Measurements from ENCODE around the gene KDM4D. TPM values are rescaled to one million over a fixed set of nuclear protein-coding genes. Genes with fewer than 3 reads are reported as not detected.

KDM4D gene
- total and polyA plus RNA-seq, 2 experiments from 2014 or later = 0.65 to 0.94 TPM

DNA sequence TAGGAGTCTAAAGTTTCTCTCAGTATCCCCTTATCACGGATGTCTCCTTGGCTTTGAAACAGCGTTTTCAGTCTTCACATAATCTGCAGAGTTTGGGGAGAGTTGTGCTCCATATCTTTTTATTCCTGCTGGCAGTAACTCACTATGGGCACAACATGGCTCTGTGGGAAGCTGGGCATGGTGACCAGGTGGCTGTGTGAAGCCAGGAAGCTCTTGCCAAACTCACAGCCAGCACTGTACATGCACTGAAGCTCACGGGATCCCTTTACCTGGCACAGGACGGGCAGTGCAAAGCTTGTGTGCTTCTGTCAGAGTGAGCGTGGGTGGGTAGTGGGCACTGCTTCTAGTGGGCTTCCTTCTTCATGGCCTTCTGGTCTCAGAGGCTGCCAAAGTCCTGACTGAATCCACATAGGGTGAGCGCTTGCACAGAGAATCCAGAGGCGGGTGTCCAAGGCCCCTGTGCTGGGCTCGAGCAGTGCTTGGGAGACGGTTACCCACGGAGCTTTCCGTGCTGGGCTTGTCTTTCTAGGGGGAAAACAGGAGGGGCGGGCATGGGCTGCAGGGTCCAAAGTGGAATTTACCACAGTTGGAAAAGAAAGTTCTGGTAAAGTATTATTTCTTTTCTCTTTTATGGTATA is 40.8 kb downstream of the KDM4D start (continued):
- TF ChIP-seq ETS1 (IDR thresholded peaks at IDR 0.05) (no peak), CTCF (conservative IDR thresholded peaks at IDR 0.05; ENCODE audit: low read depth in 2 of 2) (no peak), EZH2phosphoT487 (IDR thresholded peaks at IDR 0.05; ENCODE audit: unreplicated experiment) (no peak), POLR2AphosphoS5 (IDR thresholded peaks at IDR 0.05; ENCODE audit: low read depth) (no peak), ZNF114 (CRISPR knock-in tag; IDR thresholded peaks at IDR 0.05) (no peak)
- TF ChIP-seq, protein P1, sequence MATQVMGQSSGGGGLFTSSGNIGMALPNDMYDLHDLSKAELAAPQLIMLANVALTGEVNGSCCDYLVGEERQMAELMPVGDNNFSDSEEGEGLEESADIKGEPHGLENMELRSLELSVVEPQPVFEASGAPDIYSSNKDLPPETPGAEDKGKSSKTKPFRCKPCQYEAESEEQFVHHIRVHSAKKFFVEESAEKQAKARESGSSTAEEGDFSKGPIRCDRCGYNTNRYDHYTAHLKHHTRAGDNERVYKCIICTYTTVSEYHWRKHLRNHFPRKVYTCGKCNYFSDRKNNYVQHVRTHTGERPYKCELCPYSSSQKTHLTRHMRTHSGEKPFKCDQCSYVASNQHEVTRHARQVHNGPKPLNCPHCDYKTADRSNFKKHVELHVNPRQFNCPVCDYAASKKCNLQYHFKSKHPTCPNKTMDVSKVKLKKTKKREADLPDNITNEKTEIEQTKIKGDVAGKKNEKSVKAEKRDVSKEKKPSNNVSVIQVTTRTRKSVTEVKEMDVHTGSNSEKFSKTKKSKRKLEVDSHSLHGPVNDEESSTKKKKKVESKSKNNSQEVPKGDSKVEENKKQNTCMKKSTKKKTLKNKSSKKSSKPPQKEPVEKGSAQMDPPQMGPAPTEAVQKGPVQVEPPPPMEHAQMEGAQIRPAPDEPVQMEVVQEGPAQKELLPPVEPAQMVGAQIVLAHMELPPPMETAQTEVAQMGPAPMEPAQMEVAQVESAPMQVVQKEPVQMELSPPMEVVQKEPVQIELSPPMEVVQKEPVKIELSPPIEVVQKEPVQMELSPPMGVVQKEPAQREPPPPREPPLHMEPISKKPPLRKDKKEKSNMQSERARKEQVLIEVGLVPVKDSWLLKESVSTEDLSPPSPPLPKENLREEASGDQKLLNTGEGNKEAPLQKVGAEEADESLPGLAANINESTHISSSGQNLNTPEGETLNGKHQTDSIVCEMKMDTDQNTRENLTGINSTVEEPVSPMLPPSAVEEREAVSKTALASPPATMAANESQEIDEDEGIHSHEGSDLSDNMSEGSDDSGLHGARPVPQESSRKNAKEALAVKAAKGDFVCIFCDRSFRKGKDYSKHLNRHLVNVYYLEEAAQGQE (IDR thresholded peaks at IDR 0.05; ENCODE audit: unreplicated experiment) = no peak

DNA sequence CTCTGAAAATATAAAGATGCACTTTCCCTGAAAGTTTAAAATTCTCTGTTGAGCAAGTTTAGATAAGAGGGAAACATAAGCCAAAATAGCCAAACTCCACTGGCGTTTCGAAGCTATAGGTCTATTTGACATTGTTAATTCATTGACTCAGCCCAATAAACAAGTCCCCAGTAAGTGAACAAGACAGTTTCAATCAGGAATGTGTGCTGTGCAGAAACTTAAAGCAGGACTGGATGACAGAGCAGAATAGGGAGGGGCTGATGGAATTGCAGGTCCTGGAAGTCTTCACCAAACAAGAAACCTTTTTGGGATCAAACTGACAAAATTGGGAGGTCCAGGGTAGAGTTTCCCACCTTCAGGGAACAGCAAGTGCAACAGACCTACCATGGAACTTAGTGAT is 42.6 kb downstream of the KDM4D start:
- Histone ChIP-seq H3K27me3 (ENCODE audit: insufficient read depth) (no peaks in the 10 kb centered on the region), H3K79me2 (replicated peaks; ENCODE audit: insufficient read depth) (no peaks in the 10 kb centered on the region), H3F3A (replicated peaks; ENCODE audit: low read depth) (no peaks in the 10 kb centered on the region), H3K4me1 (ENCODE audit: insufficient read depth) (no peaks in the 10 kb centered on the region), H3K4me2 (no peak overlapping the region), H3K36me3 (ENCODE audit: insufficient read depth) (no peaks in the 10 kb centered on the region), H4K20me1 (replicated peaks; ENCODE audit: insufficient read depth) (no peaks in the 10 kb centered on the region), H3K27ac (ENCODE audit: low read depth) (no peak overlapping the region), H2AFZ (peak overlapping the region; percentile 47; the same call in 1 of the 2 replicates), H3K4me3 (no peak overlapping the region), H3K9me2 (ENCODE audit: insufficient read depth) (no peaks in the 10 kb centered on the region)
- Mint-ChIP-seq H3K4me1 (no peaks in the 10 kb centered on the region), H3K36me3 (ENCODE audit: low read depth) (no peaks in the 10 kb centered on the region), H3K4me3 (no peak overlapping the region), H3K9me3 (no peaks in the 10 kb centered on the region), H3K27ac (no peak overlapping the region), H3K27me3 (ENCODE audit: insufficient read depth, low read depth, poor library complexity) (peaks cover 1% of the 10 kb centered on the region)
- DNase-seq (ENCODE audit: low spot score) = no peak
- ATAC-seq = no peak
- TF ChIP-seq ZNF462 (CRISPR knock-in tag; IDR thresholded peaks at IDR 0.05) (no peak), ZNF114 (CRISPR knock-in tag; IDR thresholded peaks at IDR 0.05) (no peak), CREB1 (CRISPR knock-in tag; IDR thresholded peaks at IDR 0.05; ENCODE audit: low read depth) (no peak), POLR2AphosphoS5 (IDR thresholded peaks at IDR 0.05; ENCODE audit: low read depth) (no peak), NANOG (IDR thresholded peaks at IDR 0.05; ENCODE audit: borderline replicate concordance) (no peak), ETS1 (IDR thresholded peaks at IDR 0.05) (no peak), EZH2 (IDR thresholded peaks at IDR 0.05; ENCODE audit: low read depth, unreplicated experiment) (no peak)

All from GM23338 (cell line).